ENCODE measurements around the gene DPF3.

GRCh38 chr14:72715850-72716228 lies 178.1 kb downstream of the DPF3 start:
- TF ChIP-seq CTCF (IDR thresholded peaks at IDR 0.05): no peak
- TF ChIP-seq POLR2A (IDR thresholded peaks at IDR 0.05): no peak
